ENCODE data around the gene PTPN22.

PTPN22 gene

DNA sequence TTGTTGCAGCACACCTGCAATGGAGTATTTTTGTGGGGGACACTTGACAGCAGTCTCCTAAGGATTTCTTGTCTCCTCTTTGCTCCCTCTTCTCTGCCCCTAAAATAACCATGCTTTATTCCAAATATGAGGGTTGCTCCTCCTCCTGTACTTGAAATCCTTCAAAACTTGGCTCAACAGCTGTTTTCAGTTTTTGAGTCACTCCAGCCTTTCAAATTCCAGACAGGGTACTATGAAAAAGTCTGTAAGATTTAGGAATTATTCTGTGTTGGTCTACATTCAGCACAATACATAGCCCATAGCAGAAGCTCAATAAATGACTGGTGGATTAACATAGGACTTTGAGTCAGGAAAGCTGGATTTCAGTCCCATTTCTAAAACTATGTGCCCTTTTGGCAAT is 27.6 kb upstream of the PTPN22 start:
- Histone ChIP-seq H3K9me3 (ENCODE audit: insufficient read depth, low read length) (no peaks in the 10 kb centered on the region), H3K36me3 (replicated peaks; ENCODE audit: low read depth, low read length) (peaks cover 22% of the 10 kb centered on the region), H3K27me3 (ENCODE audit: low read depth, low read length) (no peaks in the 10 kb centered on the region), H3K79me2 (ENCODE audit: low read length) (peaks cover 16% of the 10 kb centered on the region), H2AFZ (ENCODE audit: low read depth, low read length) (no peak overlapping the region), H3K27ac (ENCODE audit: low read length) (no peak overlapping the region), H3K4me2 (ENCODE audit: low read length) (no peak overlapping the region), H3K4me1 (ENCODE audit: low read length) (peaks cover 7% of the 10 kb centered on the region), H3K9ac (ENCODE audit: low read length) (no peak overlapping the region), H4K20me1 (ENCODE audit: insufficient read depth, low read length) (no peaks in the 10 kb centered on the region), H3K4me3 (ENCODE audit: low read length) (no peak overlapping the region)
- TF ChIP-seq EZH2phosphoT487 (IDR thresholded peaks at IDR 0.05; ENCODE audit: low read depth) (no peak), CTCF (IDR thresholded peaks at IDR 0.05; ENCODE audit: low read depth, low read length) (no peak)

DNA sequence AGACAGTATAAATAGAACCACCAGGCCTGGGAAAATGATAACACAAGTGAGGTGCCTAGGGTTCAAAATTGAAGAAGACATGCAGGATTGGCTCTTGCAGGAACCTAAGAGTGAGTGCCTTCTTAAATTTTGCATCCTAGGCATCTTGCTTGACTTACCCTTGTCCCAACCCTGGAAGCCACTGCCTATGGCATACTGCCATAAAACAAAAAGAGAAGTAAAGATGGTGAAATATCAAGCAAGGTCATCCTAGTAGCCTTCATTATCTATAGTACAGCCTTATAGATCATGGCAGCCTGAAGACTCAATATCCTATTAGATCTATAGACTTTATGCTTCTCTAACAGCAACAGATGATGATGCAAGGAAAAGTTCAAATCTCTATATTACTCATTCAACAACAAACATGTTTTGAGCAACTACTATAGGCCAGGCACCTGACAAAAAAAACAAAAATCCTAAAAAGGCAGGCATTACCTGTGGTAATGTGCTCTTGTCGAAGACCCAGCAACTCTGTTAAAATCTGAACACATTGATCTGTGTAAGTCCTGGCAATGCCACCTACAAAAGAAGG is 26.8 kb upstream of the PTPN22 start:
- Histone ChIP-seq H3K9ac (ENCODE audit: low read length) (no peak overlapping the region), H3K4me2 (ENCODE audit: low read length) (no peak overlapping the region), H4K20me1 (ENCODE audit: insufficient read depth, low read length) (no peaks in the 10 kb centered on the region), H3K4me1 (ENCODE audit: low read length) (peaks cover 2% of the 10 kb centered on the region), H3K9me3 (ENCODE audit: insufficient read depth, low read length) (no peaks in the 10 kb centered on the region), H3K27me3 (ENCODE audit: low read depth, low read length) (no peaks in the 10 kb centered on the region), H3K4me3 (ENCODE audit: low read length) (no peak overlapping the region), H2AFZ (ENCODE audit: low read depth, low read length) (no peak overlapping the region), H3K27ac (ENCODE audit: low read length) (no peak overlapping the region), H3K36me3 (replicated peaks; ENCODE audit: low read depth, low read length) (peaks cover 22% of the 10 kb centered on the region), H3K79me2 (ENCODE audit: low read length) (peaks cover 8% of the 10 kb centered on the region)
- TF ChIP-seq EZH2phosphoT487 (IDR thresholded peaks at IDR 0.05; ENCODE audit: low read depth) (no peak), CTCF (IDR thresholded peaks at IDR 0.05; ENCODE audit: low read depth, low read length) (no peak)

- H3K79me2 ChIP-seq (ENCODE audit: low read length) = no peaks in the 10 kb centered on the region
- no peak overlapping the region for H3K9ac ChIP-seq (ENCODE audit: low read length)
- H3K4me1 ChIP-seq (ENCODE audit: low read length) = no peaks in the 10 kb centered on the region
- H4K20me1 ChIP-seq (ENCODE audit: insufficient read depth, low read length) = no peaks in the 10 kb centered on the region
- H3K9me3 ChIP-seq (ENCODE audit: insufficient read depth, low read length) = no peaks in the 10 kb centered on the region
- TF ChIP-seq EZH2phosphoT487 (IDR thresholded peaks at IDR 0.05; ENCODE audit: low read depth) = no peak
- H3K36me3 ChIP-seq (replicated peaks; ENCODE audit: low read depth, low read length) = peaks cover 22% of the 10 kb centered on the region
- no peak overlapping the region for H3K4me2 ChIP-seq (ENCODE audit: low read length)
- H3K4me3 ChIP-seq (ENCODE audit: low read length) = no peak overlapping the region
- H2AFZ ChIP-seq (ENCODE audit: low read depth, low read length) = no peak overlapping the region
- H3K27ac ChIP-seq (ENCODE audit: low read length) = no peak overlapping the region
- no peaks in the 10 kb centered on the region for H3K27me3 ChIP-seq (ENCODE audit: low read depth, low read length)
Measured at GRCh38 chr1:113895961-113896360, 24.4 kb upstream of the PTPN22 start.

DNA sequence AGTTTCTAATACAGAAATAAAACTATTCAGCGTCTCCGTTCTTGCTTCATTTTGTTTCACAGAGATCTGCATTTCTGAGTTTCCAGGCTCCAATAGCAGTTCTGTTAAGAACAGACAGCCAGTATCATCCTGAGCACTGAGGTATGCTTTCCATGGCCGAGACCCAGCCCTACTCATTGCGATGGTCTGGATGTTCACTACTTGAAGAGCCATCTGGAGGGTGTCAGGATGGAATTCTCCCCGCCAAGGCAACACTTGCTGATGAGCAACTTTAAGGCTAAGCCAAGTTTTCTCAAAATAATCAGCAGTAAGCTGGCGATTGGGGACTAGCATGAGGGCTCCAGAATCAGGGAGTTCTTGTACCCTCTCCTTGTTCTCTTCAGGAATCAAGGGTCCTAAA is 23.6 kb upstream of the PTPN22 start:
- H4K20me1 ChIP-seq (ENCODE audit: insufficient read depth, low read length) = no peaks in the 10 kb centered on the region
- H3K27ac ChIP-seq (ENCODE audit: low read length) = no peak overlapping the region
- H3K36me3 ChIP-seq (replicated peaks; ENCODE audit: low read depth, low read length) = peaks cover 22% of the 10 kb centered on the region
- H3K9ac ChIP-seq (ENCODE audit: low read length) = no peak overlapping the region
- no peaks in the 10 kb centered on the region for H3K4me1 ChIP-seq (ENCODE audit: low read length)
- no peak overlapping the region for H3K4me3 ChIP-seq (ENCODE audit: low read length)
- no peak for TF ChIP-seq CTCF (IDR thresholded peaks at IDR 0.05; ENCODE audit: low read depth, low read length)
- no peak for TF ChIP-seq EZH2phosphoT487 (IDR thresholded peaks at IDR 0.05; ENCODE audit: low read depth)
- H3K79me2 ChIP-seq (ENCODE audit: low read length) = no peaks in the 10 kb centered on the region
- H3K4me2 ChIP-seq (ENCODE audit: low read length) = no peak overlapping the region
- no peak overlapping the region for H2AFZ ChIP-seq (ENCODE audit: low read depth, low read length)
- H3K9me3 ChIP-seq (ENCODE audit: insufficient read depth, low read length) = no peaks in the 10 kb centered on the region
- no peaks in the 10 kb centered on the region for H3K27me3 ChIP-seq (ENCODE audit: low read depth, low read length)
